GM23248 (cell line): ENCODE data around the gene ST6GALNAC3.

Experiments
- EZH2 ChIP-seq: fragments of 200-600 bp; sonication (generic); IDR thresholded peaks from 2 replicates; pipeline ENCODE4 v1.6.1; 2018; ENCODE audit warnings: antibody characterized with exemption, mild to moderate bottlenecking; ENCODE audit not compliant: insufficient read depth, poor library complexity, severe bottlenecking
- EZH2phosphoT487 ChIP-seq: fragments of 200-600 bp; sonication (generic); IDR thresholded peaks from 2 replicates; pipeline ENCODE4 v1.6.1; 2018; ENCODE audit warnings: antibody characterized with exemption, moderate library complexity, mild to moderate bottlenecking, low read depth; ENCODE audit not compliant: insufficient read depth

DNA sequence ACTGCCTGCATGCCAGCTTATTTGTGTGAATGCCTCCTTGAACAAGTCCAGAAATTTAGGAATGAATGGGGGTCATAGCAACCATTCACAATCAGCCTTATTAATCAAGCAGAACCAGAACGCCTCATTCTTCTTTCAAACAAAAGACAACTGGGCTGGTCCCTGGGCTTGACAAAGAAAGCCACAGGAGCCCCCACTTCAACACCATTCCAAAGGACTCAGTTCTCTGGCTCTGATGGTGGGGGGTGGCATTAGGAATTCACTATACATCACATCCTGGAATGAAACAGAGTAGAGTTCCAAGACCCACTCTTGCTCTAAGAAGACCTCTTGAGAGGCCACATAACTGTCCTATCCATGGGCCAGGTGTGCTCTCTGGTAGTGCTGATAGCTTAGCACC lies 606.1 kb downstream of the ST6GALNAC3 start:
- TF ChIP-seq EZH2 (no peak), EZH2phosphoT487 (no peak)
